Measurements from ENCODE around the gene XIST.

Gene XIST

DNA sequence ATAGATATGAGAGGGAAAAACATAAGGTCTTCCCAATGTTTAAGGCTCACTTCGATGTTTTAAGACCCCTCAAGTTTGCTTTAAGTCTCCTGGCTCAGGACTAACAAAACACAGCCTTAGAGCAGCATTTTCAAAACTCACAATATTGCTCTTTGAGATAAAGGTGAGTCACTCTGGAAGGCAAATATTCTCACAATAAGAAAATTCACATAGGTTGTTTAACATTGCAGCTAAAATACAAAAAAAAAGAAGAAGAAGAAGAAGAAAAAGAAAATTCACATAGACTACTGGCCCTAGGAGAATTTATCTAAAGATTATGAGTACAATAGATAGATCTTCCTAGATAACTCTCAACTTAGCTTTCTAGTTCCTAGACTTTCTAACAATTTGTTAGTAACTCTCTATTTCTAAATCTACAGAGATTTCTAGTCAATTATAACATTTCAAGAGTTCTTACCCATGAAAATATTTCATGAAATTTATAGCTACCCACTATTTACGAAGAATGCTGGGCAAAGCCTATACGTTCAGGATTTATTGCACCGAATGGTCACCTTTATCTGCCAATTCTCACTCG lies 22.5 kb downstream of the XIST start:
- DNase-seq (ENCODE audit: low read depth), result no peak
- TF ChIP-seq, protein P1, sequence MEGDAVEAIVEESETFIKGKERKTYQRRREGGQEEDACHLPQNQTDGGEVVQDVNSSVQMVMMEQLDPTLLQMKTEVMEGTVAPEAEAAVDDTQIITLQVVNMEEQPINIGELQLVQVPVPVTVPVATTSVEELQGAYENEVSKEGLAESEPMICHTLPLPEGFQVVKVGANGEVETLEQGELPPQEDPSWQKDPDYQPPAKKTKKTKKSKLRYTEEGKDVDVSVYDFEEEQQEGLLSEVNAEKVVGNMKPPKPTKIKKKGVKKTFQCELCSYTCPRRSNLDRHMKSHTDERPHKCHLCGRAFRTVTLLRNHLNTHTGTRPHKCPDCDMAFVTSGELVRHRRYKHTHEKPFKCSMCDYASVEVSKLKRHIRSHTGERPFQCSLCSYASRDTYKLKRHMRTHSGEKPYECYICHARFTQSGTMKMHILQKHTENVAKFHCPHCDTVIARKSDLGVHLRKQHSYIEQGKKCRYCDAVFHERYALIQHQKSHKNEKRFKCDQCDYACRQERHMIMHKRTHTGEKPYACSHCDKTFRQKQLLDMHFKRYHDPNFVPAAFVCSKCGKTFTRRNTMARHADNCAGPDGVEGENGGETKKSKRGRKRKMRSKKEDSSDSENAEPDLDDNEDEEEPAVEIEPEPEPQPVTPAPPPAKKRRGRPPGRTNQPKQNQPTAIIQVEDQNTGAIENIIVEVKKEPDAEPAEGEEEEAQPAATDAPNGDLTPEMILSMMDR (conservative IDR thresholded peaks at IDR 0.05; ENCODE audit: low read length), result no peak
- H3K4me3 ChIP-seq (ENCODE audit: low read length), result no peak overlapping the region

DNA sequence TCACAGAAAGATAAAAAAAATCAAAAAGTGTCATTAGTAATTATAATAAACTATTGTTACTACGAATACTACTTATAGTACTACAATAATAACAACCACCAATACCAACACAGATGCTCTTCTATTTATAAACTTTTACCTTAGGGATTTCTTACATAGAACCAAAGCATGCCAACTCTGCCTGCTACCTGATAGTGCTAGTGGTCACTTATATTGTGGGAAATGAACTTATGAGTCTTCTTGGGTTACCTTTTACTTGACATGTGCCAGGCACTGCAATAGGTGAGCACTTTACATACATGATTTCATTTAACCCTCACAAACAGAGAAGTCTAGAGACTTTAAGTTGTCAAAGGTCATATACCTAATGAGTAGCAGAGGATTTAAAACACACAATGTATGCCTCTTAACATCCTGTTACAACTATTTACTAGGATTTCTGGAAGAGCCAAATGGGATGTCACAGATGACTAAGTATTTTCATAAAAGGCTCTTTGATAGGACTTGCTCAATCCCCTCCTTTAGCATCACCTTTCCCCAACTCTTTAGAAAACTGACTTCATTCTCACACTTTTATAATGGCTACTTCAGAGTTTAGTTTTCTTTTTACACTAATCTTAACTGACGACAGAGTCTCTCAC lies 24.3 kb downstream of the XIST start:
- TF ChIP-seq, protein P1 (conservative IDR thresholded peaks at IDR 0.05; ENCODE audit: low read length), result no peak
- no peak for DNase-seq (ENCODE audit: low read depth)
- no peak overlapping the region for H3K4me3 ChIP-seq (ENCODE audit: low read length)

DNA sequence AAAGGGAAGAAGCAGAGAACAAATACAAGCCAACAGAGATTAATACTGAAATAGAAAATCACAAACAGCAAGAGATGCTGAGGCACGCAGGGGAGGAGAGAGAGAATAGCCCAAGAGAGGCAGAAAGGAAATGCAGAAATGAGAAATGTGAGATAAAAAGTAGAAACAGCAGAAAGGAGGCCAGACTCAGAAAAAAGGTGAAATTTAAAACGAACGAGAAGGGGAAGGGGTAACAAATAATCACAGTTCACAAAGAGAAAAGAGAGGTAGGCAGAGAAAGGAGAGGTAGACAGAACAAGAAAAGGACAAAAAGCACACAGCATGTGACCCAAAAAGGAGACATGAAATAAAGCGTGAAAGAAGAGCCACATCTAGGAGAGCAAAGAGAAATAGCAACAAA lies 25.1 kb downstream of the XIST start:
- no peak for DNase-seq (ENCODE audit: low read depth)
- TF ChIP-seq, protein P1 (conservative IDR thresholded peaks at IDR 0.05; ENCODE audit: low read length), result no peak
- no peak overlapping the region for H3K4me3 ChIP-seq (ENCODE audit: low read length)

DNA sequence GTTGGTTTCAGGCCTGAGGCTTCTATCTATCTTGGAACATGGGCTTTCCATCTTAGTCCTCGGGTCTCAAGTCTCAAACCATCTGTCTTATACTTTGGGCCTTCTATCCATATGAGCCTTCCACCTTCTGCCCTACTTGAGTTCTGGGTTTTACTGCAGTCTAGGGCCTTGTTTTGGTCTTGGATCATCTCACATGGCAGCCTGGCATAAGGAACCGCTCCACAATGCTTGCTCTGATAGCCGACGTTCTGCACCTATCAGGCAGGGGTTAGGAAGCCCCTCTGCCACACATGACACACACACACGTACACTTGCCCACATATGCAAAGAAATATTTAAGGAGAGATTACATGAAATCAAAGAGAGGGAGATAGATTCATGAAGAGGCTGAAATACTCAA lies 25.5 kb downstream of the XIST start:
- no peak overlapping the region for H3K4me3 ChIP-seq (ENCODE audit: low read length)
- TF ChIP-seq, protein P1 (conservative IDR thresholded peaks at IDR 0.05; ENCODE audit: low read length), result no peak
- no peak for DNase-seq (ENCODE audit: low read depth)

DNA sequence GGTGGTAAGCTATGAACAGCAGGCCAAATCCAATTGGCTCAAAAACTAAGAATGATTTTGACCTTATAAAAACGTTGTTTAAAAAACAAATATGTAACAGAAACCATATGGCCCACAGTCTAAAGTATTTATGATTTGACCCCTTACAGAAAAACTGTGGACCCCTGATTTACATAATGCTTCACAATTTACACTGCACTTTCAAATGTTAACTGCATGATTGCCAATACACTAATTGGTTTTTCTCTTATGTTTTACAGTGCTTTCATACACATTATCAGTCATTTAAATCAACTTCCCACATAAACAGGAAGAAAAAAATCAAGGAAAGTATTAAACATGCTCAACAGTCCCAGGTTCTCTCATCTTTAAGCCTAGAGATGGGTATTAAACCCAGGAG lies 26.9 kb downstream of the XIST start:
- DNase-seq (ENCODE audit: low read depth), result no peak
- H3K4me3 ChIP-seq (ENCODE audit: low read length), result no peak overlapping the region
- TF ChIP-seq, protein P1 (conservative IDR thresholded peaks at IDR 0.05; ENCODE audit: low read length), result no peak

DNA sequence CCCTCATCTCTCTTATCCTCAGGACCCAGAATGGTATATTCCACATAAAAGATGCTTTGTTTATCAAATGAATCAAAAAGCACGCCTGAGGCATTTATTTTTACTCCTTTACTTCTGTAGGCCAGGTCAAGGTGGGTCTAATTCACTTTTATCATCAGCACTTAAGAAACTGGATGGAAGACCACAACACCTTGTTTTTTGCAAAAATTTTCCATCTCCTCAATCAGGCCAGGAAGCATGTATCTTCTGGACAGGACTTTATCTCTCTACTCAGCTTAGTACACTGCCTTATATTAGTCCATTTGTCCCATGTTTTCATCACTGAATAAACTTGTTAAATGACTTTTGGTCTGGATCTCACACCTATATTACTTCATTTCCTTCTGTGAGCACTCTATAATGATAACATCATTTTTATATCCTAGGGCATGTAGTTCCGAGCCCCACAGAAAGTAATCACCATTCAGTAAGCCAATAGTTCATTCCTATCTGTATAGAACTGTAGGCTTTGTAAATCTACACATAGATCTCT lies 29.0 kb downstream of the XIST start:
- DNase-seq (ENCODE audit: low read depth), result no peak
- TF ChIP-seq, protein P1 (conservative IDR thresholded peaks at IDR 0.05; ENCODE audit: low read length), result no peak
- no peak overlapping the region for H3K4me3 ChIP-seq (ENCODE audit: low read length)

DNA sequence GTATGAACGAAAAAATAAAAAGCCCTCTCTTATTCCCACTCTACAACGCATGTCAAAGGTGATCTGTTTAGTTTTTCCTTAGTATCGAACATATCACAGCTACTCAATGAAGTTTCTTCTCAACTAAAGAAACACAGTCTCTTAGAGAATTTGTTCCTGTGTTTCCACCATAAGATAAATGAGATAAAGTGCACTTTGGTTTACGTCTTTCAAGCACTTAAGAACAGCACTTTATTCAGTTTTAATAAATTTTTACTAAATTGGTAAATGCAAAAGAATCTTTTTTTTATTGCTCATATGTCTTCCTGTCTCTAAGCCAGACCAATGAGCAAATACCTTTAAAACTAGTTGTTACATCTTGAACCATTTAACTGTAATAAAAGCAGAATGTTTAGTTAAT lies 29.7 kb downstream of the XIST start:
- DNase-seq (ENCODE audit: low read depth), result no peak
- no peak overlapping the region for H3K4me3 ChIP-seq (ENCODE audit: low read length)
- TF ChIP-seq, protein P1 (conservative IDR thresholded peaks at IDR 0.05; ENCODE audit: low read length), result no peak
